NK-92 (cell line): ENCODE data around the gene PABPN1.
"Not testable (repeated sequence)": the region's sequence is repeated elsewhere in the genome, so short reads cannot be mapped to it uniquely, and the experiment has no call there.

Experiments
- DNase-seq: peaks from one replicate; lab custom pipeline; 2025; ENCODE audit not compliant: unreplicated experiment; lab: John Stamatoyannopoulos, UW

Gene PABPN1

GRCh38 chr14:23301288-23301968 is 19.8 kb upstream of the PABPN1 start:
- peak; percentile 77 for DNase-seq

GRCh38 chr14:23301969-23302289 is 19.3 kb upstream of the PABPN1 start:
- no peak for DNase-seq

DNA sequence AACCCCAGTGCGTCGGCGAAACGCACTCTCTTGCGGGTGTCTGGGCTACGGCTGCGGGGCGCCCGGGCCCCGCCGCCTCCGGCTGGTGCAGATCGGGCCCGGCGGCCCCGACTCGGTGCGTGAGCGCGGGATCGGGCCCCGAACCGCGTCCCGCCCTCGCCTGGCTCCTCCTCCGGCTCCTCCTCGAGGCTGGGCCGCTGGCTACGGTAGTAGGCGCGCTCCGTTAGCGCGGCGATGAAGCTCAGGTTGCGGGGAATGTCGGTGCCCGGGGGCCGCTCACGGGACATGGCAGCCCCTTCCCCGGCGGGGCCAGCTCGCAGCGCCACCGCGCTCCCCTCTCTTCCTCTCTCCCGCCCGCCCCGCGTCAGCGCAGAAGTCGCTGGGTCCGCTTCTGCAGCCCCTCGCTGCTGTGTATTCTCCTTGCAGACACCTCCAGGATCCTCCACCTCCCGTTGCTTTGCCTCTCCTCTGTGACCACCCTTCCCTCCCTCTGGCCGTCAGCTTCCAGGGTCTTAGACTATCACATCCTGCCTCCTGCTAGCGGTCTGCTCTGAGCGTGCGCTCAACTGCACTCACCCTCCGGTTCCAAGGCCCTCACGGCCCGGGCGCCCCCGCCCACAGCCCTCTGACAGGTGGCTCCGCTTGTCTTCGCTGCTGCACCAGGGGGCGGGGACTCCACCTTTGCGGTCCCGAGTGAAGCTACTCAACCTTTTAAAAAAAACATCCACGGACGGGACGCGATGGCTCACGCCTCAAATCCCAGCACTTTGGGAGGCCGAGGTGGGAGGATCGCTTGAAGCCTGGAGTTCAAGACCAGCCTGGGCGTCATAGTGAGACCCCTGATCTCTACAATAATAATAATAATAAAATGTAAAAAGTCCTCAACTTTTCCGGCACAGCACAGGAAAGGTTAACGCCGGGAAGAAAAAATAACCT is 18.7 kb upstream of the PABPN1 start, which contains the start of gene PPP1R3E:
Gene PPP1R3E, minus strand, starts transcription at position 570 of the 936 bp plus-strand sequence. Its CDS starts 283 bp downstream, at position 287.
- DNase-seq, result peak; percentile 18

GRCh38 chr14:23306412-23307145 is 14.7 kb upstream of the PABPN1 start, which contains the start of gene BCL2L2:
BCL2L2 (plus strand) TSS chr14:23306833; CDS start chr14:23307768, 935 bp downstream.
- no peak for DNase-seq

DNA sequence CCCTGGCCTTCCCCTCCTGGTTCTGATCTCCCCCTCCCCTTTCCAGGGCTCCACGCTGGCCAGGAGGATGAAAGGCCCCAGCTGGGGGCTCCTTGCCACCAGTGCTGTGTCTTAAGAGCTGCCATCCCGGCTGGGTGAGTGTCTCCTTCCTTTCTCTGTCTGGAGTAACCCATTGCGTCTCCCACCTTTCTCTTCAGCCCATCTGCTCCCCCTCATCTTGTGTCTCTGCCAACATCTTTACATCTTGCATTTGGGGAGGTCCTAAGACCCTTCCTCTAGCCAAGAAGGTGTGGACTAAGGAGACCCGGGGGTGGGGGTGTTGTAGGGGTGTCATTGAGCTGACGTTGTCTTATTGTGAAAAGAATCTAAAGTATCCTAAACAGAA is 14.1 kb upstream of the PABPN1 start:
- no peak for DNase-seq

- DNase-seq, result no peak
These were observed 13.3 kb upstream of the PABPN1 start for GRCh38 chr14:23307687-23308644.

- no peak for DNase-seq
These were observed 12.4 kb upstream of the PABPN1 start for GRCh38 chr14:23308721-23309445.

- DNase-seq, result no peak
These were observed 10.7 kb upstream of the PABPN1 start for GRCh38 chr14:23310546-23310945.

DNA sequence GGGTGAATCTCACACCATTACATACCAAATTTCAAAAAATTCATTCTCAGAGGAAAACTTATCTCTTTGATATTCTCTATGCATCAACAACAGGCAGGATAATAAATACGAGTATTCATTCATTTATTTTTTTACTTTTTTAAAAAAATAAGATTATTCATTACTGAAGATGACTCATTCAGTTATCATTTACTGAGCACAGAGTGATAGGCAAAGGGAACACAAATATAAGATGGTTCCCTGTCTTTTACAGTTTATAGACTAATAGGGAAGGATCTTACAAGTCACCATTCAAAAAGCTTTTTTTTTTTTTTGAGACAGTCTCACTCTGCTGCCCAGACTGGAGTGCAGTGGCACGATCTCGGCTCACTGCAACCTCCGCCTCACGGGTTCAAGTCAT is 5.0 kb upstream of the PABPN1 start:
- DNase-seq, result no peak

GRCh38 chr14:23319746-23320583 is 1.3 kb upstream of the PABPN1 start:
- no peak for DNase-seq

DNA sequence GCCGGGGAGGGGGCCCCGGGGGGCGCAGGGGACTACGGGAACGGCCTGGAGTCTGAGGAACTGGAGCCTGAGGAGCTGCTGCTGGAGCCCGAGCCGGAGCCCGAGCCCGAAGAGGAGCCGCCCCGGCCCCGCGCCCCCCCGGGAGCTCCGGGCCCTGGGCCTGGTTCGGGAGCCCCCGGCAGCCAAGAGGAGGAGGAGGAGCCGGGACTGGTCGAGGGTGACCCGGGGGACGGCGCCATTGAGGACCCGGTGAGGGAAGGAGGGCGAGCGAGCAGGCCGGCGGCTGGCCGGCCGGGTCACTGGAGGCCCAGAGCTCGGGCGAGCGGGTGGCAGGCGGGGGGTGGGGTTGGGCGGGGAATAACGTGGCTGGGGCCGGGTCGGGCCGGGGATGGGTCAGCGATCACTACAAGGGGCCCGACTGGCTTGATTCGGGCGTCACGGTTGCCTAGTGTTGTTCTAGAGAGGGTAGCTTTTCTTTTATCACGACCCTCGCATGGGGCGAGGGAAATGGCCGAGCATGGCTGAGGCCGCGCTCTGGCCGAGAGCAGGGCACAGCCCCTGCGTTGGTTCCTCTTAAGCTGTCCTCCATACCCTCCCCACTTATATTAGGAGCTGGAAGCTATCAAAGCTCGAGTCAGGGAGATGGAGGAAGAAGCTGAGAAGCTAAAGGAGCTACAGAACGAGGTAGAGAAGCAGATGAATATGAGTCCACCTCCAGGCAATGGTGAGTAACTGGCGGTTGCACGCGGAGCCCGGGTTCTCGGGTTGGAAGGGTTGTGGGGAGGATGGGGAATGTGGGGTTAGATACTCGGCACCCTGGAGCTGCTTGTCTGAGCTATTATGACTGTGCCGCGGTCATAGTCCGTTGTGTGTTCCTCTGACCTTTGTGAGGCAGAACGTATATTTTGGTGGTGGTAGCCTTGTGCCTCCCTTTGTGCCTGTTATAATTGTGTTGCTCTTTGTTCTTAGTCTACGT is 603 bp downstream of the PABPN1 start:
- no peak for DNase-seq

GRCh38 chr14:23322568-23323517 is 1.6 kb downstream of the PABPN1 start:
- no peak for DNase-seq

DNA sequence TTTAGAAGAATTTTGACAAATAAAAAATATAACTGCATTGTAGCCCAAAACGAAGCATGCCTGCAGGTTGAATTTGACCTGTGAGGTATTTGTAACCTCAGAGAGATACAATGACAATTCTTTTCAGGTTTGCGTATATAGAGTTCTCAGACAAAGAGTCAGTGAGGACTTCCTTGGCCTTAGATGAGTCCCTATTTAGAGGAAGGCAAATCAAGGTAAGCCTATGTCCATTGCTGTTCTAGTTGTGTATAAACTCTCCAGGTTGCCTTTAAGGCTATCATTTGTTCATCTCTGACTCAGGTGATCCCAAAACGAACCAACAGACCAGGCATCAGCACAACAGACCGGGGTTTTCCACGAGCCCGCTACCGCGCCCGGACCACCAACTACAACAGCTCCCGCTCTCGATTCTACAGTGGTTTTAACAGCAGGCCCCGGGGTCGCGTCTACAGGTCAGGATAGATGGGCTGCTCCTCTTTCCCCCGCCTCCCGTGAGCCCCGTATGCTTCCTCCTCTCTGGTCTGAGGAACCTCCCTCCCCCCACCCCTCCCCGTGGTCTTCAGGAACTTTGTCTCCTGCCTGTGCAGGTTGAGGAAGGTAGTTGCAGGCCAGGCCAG is 2.7 kb downstream of the PABPN1 start:
- DNase-seq, result no peak

GRCh38 chr14:23324455-23324846 is 3.2 kb downstream of the PABPN1 start:
- DNase-seq, result no peak

DNA sequence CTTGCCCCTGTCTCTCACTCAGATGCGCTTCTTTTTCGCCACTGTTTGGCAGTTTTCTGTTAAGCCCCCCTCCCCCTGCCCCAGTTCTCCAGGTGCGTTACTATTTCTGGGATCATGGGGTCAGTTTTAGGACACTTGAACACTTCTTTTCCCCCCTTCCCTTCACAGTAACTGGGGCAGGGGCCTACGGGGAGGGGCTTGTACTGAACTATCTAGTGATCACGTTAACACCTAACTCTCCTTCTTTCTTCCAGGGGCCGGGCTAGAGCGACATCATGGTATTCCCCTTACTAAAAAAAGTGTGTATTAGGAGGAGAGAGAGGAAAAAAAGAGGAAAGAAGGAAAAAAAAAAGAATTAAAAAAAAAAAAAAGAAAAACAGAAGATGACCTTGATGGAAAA is 3.7 kb downstream of the PABPN1 start:
- DNase-seq, result no peak

DNA sequence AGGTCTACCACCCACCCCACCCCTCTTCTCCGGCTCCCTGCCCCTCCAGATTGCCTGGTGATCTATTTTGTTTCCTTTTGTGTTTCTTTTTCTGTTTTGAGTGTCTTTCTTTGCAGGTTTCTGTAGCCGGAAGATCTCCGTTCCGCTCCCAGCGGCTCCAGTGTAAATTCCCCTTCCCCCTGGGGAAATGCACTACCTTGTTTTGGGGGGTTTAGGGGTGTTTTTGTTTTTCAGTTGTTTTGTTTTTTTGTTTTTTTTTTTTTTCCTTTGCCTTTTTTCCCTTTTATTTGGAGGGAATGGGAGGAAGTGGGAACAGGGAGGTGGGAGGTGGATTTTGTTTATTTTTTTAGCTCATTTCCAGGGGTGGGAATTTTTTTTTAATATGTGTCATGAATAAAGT is 4.5 kb downstream of the PABPN1 start:
- not testable (repeated sequence) for DNase-seq
